OCI-LY7 (cell line): ENCODE results near the gene HOXA3. TPM values are rescaled to one million over a fixed set of nuclear protein-coding genes. Genes with fewer than 3 reads are reported as not detected.

Experiments used
- BruUV-seq: library from RNA; stranded (reverse); fragments of 400-500 nt; replicated peaks from 2 replicates; lab custom pipeline; 2021; lab: Mats Ljungman, UMichigan
- CTCF ChIA-PET: fragments of 300-600 bp; sonication (Branson Sonifier 250); formaldehyde crosslinking; loops from one replicate; lab custom pipeline; 2022; ENCODE audit warnings: antibody characterized with exemption; ENCODE audit not compliant: unreplicated experiment; lab: Charles Lee
- POLR2A ChIA-PET: fragments of 300-600 bp; sonication (Branson Sonifier 250); formaldehyde crosslinking; loops from one replicate; lab custom pipeline; 2022; ENCODE audit warnings: antibody characterized with exemption; lab: Charles Lee
- DNase-seq: peaks from one replicate; pipeline ENCODE4 v3.0.0-alpha.2; 2015; ENCODE audit warnings: low spot score
- H2AFZ ChIP-seq: fragments of 200-600 bp; sonication (generic), shearing (Covaris generic); 2 replicates; pipeline ENCODE4 v1.6.1; 2014; ENCODE audit warnings: mild to moderate bottlenecking, antibody characterized with exemption, low read length, moderate library complexity
- H3K27ac ChIP-seq: fragments of 200-600 bp; sonication (generic); 2 replicates; pipeline ENCODE4 v1.5.1; 2014; ENCODE audit warnings: mixed run types, low read depth, mild to moderate bottlenecking, moderate library complexity, low read length, inconsistent platforms; ENCODE audit not compliant: poor library complexity, severe bottlenecking
- H3K36me3 ChIP-seq: fragments of 200-600 bp; sonication (generic); 2 replicates; pipeline ENCODE4 v1.6.1; 2014; ENCODE audit warnings: mild to moderate bottlenecking, antibody characterized with exemption, low read length, moderate library complexity, mixed read lengths; ENCODE audit not compliant: insufficient read depth
- H3K4me1 ChIP-seq: fragments of 200-600 bp; sonication (generic); 2 replicates; pipeline ENCODE4 v1.5.1; 2014; ENCODE audit warnings: mild to moderate bottlenecking, low read length; ENCODE audit not compliant: insufficient read depth, poor library complexity, severe bottlenecking
- H3K4me2 ChIP-seq: fragments of 200-600 bp; sonication (generic); 2 replicates; pipeline ENCODE4 v1.6.1; 2014; ENCODE audit warnings: mild to moderate bottlenecking, low read length
- H3K4me3 ChIP-seq: fragments of 200-600 bp; sonication (generic); 2 replicates; pipeline ENCODE4 v1.5.1; 2014; ENCODE audit warnings: mild to moderate bottlenecking, low read depth, low read length; ENCODE audit not compliant: poor library complexity, severe bottlenecking
- H3K79me2 ChIP-seq: fragments of 200-600 bp; sonication (generic); 2 replicates; pipeline ENCODE4 v1.6.1; 2016; ENCODE audit warnings: low read depth, mild to moderate bottlenecking, low read length, moderate library complexity, mixed read lengths; ENCODE audit not compliant: insufficient read depth
- H3K9me2 ChIP-seq: fragments of 200-600 bp; sonication (generic); 2 replicates; pipeline ENCODE4 v1.6.1; 2016; ENCODE audit warnings: mild to moderate bottlenecking, low read length, mixed read lengths; ENCODE audit not compliant: insufficient read depth
- H3K9me3 ChIP-seq: fragments of 200-600 bp; sonication (generic); 2 replicates; pipeline ENCODE4 v1.6.1; 2014; ENCODE audit warnings: mild to moderate bottlenecking, mixed run types, low read length, mixed read lengths
- H4K20me1 ChIP-seq: fragments of 200-600 bp; sonication (generic); 2 replicates; pipeline ENCODE4 v1.6.1; 2014; ENCODE audit warnings: mild to moderate bottlenecking, antibody characterized with exemption, low read length, moderate library complexity, mixed read lengths; ENCODE audit not compliant: insufficient read depth
- EZH2phosphoT487 ChIP-seq: fragments of 200-600 bp; sonication (generic); IDR thresholded peaks from 2 replicates; pipeline ENCODE4 v1.6.1; 2018; ENCODE audit warnings: low read depth, borderline replicate concordance, mild to moderate bottlenecking, mixed run types, antibody characterized with exemption, low read length, moderate library complexity, mixed read lengths
- intact Hi-C: fragments of 100-400 bp; cut with micrococcal nuclease; formaldehyde crosslinking; loops from one replicate; pipeline ENCODE4 v1.10.0; 2022; ENCODE audit not compliant: unreplicated experiment
- total RNA-seq, 2 experiments: library from RNA; depleted of rRNA in 1 of 2; stranded (reverse); fragments of >200 nt in 1 of 2; shearing (Covaris generic) in 1 of 2; gene quantifications; 2 replicates each; pipeline ENCODE4 v1.2.3, GENCODE V29; 2014 to 2022
- TF ChIP-seq, protein P1 (sequence below): fragments of 200-600 bp; sonication (generic); conservative IDR thresholded peaks from 2 replicates; pipeline ENCODE4 v1.5.1; 2014; ENCODE audit warnings: mild to moderate bottlenecking, antibody characterized with exemption, low read length, moderate library complexity, mixed read lengths

Gene HOXA3
- total RNA-seq, 2 experiments from 2014 or later = 0.41 to 2.7 TPM

DNA sequence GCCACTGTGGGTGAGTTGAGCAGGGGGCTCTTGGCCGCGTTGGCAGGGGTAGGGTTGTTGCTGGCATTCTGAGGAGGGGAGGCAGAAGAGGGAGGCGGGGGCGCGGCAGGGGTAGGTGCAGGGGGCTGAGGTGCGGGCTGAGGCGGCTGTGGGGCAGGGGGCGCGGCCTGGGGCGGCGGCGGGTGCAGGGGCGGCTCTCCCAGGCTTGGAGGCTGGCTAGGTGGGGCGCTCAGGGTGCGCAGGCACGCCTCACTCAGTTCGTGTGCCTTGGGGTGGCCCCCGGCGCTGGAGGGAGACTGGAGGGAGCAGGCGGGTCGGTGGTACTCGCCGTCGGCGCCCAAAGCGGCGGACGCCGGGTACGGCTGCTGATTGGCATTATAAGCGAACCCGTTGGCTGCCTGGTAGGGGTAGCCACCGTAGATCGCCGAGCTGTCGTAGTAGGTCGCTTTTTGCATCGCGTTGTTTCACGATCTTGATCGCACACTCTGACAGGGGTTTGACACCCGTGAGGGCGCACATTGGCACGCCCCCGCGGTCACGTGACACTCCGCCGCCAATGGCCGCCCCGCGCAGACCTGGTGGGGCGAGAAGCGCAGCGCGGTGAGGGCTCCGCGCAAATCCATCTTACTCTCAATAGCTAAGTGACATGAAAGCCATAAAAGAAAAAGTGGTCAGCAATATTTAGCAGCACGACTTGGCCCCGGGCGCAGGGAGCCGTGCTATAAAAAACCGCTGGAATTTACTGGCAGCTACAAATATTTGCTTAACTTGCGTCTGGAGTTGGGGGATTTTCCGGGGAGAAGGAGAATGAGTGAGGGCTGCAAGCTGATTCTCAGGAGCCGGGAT, 42.0 kb downstream of the HOXA3 start:
- intact Hi-C loops = no loop called here
- H3K79me2 ChIP-seq = no peaks in the 10 kb centered on the region
- DNase-seq = no peak
- H3K4me3 ChIP-seq = no peak overlapping the region
- POLR2A ChIA-PET = no interaction called here
- no peaks in the 10 kb centered on the region for H3K4me1 ChIP-seq
- no TSS peak for BruUV-seq
- H3K27ac ChIP-seq = no peak overlapping the region
- no peak overlapping the region for H2AFZ ChIP-seq
- no peaks in the 10 kb centered on the region for H3K9me3 ChIP-seq
- no peaks in the 10 kb centered on the region for H3K36me3 ChIP-seq
- CTCF ChIA-PET = no interaction called here
- H3K9me2 ChIP-seq = no peaks in the 10 kb centered on the region
- TF ChIP-seq, protein P1, sequence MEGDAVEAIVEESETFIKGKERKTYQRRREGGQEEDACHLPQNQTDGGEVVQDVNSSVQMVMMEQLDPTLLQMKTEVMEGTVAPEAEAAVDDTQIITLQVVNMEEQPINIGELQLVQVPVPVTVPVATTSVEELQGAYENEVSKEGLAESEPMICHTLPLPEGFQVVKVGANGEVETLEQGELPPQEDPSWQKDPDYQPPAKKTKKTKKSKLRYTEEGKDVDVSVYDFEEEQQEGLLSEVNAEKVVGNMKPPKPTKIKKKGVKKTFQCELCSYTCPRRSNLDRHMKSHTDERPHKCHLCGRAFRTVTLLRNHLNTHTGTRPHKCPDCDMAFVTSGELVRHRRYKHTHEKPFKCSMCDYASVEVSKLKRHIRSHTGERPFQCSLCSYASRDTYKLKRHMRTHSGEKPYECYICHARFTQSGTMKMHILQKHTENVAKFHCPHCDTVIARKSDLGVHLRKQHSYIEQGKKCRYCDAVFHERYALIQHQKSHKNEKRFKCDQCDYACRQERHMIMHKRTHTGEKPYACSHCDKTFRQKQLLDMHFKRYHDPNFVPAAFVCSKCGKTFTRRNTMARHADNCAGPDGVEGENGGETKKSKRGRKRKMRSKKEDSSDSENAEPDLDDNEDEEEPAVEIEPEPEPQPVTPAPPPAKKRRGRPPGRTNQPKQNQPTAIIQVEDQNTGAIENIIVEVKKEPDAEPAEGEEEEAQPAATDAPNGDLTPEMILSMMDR = no peak
- no peak for TF ChIP-seq EZH2phosphoT487
- H4K20me1 ChIP-seq = no peaks in the 10 kb centered on the region
- no peak overlapping the region for H3K4me2 ChIP-seq

DNA sequence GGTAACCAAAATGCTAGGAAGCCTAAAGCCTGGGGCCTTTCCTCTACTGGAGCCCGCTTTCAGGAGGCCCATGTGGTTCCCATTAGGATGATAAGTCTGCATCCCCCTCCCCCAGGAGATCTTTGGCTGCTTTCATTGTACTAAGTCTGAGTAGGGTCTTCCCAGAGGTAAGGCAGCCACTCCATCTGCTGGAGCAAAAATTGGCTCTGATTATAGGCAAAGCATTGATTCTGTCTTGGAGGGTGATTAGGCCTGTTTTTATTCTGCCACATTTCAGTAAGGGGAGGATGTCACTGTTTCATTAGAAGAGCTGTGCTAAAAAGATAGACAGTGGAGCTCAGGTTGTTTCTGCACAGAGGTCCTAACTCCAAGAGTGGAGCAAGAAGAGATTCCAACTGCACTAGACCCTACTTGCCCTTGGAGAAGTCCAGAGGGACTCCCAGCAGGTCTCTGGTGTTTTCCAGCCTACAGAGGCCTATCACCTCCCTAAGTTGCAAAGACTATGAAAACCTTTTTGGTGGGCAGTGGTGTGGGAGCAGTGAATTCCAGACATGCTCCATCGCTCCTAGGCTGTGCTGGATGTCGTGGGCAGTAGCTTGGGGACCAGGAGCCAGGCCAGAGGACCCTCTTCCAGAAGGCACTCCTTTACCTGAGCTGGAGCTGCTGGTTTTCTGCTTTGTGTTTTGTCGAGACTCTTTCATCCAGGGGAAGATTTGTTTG, 42.8 kb downstream of the HOXA3 start:
- DNase-seq = no peak
- Histone ChIP-seq H3K79me2 (no peaks in the 10 kb centered on the region), H3K4me3 (no peak overlapping the region), H3K36me3 (no peaks in the 10 kb centered on the region), H2AFZ (no peak overlapping the region), H3K4me2 (no peak overlapping the region), H3K4me1 (no peaks in the 10 kb centered on the region), H4K20me1 (no peaks in the 10 kb centered on the region), H3K9me2 (no peaks in the 10 kb centered on the region), H3K27ac (no peak overlapping the region), H3K9me3 (no peaks in the 10 kb centered on the region)
- CTCF ChIA-PET = no interaction called here
- intact Hi-C loops = no loop called here
- TF ChIP-seq EZH2phosphoT487 = no peak
- TF ChIP-seq, protein P1 = no peak
- POLR2A ChIA-PET = interaction anchor here (0.6 kb wide), 1 partner anchor 409 kb away, joined by 4 read pairs; no protein-coding TSS in a partner anchor
- BruUV-seq = no TSS peak
